Measurements from ENCODE around the gene RHEB. TPM values are rescaled to one million over a fixed set of nuclear protein-coding genes. Genes with fewer than 3 reads are reported as not detected.
A peak's percentile ranks its signal among the peaks of the same experiment; 100 is the strongest.

RHEB gene
- total and polyA plus RNA-seq, 7 donors, result 98.0 to 248 (median 167) TPM

DNA sequence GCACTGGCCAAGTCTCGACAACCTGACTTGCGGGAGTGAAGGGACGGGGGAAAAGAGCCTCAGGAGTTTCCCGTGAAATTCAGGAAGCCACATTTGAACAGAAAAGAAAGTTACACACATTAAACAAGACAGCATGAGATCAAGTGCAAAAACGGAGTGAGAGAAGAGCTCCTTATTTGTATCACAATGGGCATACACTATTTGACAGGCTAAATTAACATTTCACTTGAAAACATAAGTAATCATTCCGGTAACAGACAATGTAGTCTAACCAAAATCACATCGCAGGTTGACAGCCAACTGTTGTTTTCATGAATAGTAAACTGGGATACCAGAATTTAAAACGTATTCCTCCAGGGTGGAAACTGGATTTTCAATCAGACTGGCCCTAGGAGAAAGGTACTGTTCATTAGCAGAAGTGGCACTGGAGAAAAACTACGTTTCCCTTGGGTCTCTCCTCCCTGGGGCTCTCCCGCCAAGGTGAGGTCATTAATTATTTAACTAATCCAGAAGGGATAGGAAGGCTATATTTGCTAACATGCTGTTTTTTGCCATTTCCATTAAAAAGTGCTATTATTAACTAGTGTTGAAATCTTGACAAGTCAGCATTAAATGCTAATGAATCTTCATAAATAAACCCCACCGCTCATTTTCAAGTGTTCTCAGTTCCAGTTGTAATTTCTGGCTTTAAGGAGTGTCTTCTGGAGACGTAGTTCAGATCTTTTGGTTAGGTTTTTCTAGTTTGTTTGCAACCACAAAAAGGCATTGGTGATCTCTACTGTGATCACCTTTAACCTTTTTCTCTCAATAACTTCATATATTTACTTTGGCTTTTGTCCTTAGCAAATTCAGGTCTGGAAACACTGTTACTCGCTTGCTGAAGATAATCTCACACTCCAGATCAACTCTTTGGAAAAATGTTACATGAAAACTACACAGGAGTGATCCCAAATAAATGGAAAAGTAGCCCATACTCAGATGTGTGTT is 25.1 kb downstream of the RHEB start:
- DNase-seq (no peak), ATAC-seq (no peak)
- TF ChIP-seq, protein P1, sequence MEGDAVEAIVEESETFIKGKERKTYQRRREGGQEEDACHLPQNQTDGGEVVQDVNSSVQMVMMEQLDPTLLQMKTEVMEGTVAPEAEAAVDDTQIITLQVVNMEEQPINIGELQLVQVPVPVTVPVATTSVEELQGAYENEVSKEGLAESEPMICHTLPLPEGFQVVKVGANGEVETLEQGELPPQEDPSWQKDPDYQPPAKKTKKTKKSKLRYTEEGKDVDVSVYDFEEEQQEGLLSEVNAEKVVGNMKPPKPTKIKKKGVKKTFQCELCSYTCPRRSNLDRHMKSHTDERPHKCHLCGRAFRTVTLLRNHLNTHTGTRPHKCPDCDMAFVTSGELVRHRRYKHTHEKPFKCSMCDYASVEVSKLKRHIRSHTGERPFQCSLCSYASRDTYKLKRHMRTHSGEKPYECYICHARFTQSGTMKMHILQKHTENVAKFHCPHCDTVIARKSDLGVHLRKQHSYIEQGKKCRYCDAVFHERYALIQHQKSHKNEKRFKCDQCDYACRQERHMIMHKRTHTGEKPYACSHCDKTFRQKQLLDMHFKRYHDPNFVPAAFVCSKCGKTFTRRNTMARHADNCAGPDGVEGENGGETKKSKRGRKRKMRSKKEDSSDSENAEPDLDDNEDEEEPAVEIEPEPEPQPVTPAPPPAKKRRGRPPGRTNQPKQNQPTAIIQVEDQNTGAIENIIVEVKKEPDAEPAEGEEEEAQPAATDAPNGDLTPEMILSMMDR (IDR thresholded peaks at IDR 0.05), result no peak
- H3K36me3 ChIP-seq (ENCODE audit: insufficient read depth in 1 of 2, low read depth in 1 of 2), result peaks cover 5 to 14% of the 10 kb centered on the region in 2 donors
- H3K27me3 ChIP-seq (ENCODE audit: insufficient read depth in 3 of 3, low read length in 2 of 3), result no peaks in the 10 kb centered on the region
- no peaks in the 10 kb centered on the region for H3K9me3 ChIP-seq
- no peak overlapping the region for H3K27ac ChIP-seq
- peaks cover 73% of the 10 kb centered on the region for H3K4me1 ChIP-seq
- 56 to 70% (median 63%) methylated on average over 13 of the region's 13 CpGs for WGBS, 3 donors
- intact Hi-C loops (cut with DNase I), result no loop called here
- no peak overlapping the region for H3K4me3 ChIP-seq

DNA sequence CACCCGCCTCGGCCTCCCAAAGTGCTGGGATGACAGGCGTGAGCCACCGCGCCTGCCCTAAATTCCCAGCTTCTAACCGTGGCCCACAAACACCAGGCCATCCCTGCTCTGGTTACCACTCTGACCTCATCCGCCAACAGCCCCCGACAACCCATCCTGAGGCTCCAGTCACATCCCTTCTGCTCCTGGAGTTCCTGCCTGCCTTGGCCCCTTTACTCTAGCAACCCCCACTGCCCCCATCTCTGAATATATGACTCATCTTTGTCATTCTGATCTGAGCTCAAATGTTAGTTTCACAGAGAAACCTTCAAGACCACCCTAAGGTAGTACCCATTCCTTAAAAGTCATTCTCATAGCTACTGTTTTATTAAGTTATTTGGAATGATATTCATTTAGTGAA is 26.6 kb downstream of the RHEB start:
- WGBS, 3 donors, result 83 to 91% (median 89%) methylated on average over 8 of the region's 8 CpGs
- peaks cover 5 to 29% of the 10 kb centered on the region in 2 donors for H3K36me3 ChIP-seq (ENCODE audit: insufficient read depth in 1 of 2, low read depth in 1 of 2)
- ATAC-seq (peak; percentile 28 to 53 (median 32)), DNase-seq (no peak)
- H3K4me1 ChIP-seq, result peaks cover 61% of the 10 kb centered on the region
- intact Hi-C loops (cut with DNase I), result no loop called here
- no peak overlapping the region for H3K4me3 ChIP-seq
- no peaks in the 10 kb centered on the region for H3K9me3 ChIP-seq
- TF ChIP-seq, protein P1 (IDR thresholded peaks at IDR 0.05), result no peak
- H3K27me3 ChIP-seq (ENCODE audit: insufficient read depth in 3 of 3, low read length in 2 of 3), result no peaks in the 10 kb centered on the region
- H3K27ac ChIP-seq, result no peak overlapping the region

DNA sequence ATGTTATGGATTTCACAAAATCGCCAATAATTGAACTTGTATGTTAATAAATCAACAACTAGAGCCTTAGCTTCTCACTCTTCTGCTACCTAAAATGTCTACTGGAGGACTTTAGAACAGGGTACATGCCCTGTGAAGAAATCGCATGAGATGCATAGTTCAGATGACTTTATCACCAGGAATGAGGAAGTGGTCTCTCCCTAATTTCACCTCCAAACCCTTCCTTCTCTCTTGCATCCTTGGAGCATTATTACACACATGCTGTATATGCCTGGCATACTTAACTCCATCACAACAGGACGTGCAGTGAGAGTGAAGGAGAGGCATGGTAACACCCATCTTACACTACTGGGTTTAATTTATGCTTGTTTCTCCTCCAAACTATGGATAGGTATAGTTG is 27.8 kb downstream of the RHEB start:
- Histone ChIP-seq H3K4me1 (peaks cover 49% of the 10 kb centered on the region), H3K4me3 (no peak overlapping the region), H3K27ac (no peak overlapping the region), H3K36me3 (ENCODE audit: insufficient read depth in 1 of 2, low read depth in 1 of 2) (peaks cover 5 to 40% of the 10 kb centered on the region in 2 donors), H3K27me3 (ENCODE audit: insufficient read depth in 3 of 3, low read length in 2 of 3) (no peaks in the 10 kb centered on the region), H3K9me3 (no peaks in the 10 kb centered on the region)
- peak in 3 of 4 donors; percentile 15 to 33 (median 30) for ATAC-seq
- 95 to 98% (median 95%) methylated on average over 3 of the region's 3 CpGs for WGBS, 3 donors
- intact Hi-C loops (cut with DNase I), result no loop called here
- TF ChIP-seq, protein P1 (IDR thresholded peaks at IDR 0.05), result no peak
- DNase-seq, result no peak

DNA sequence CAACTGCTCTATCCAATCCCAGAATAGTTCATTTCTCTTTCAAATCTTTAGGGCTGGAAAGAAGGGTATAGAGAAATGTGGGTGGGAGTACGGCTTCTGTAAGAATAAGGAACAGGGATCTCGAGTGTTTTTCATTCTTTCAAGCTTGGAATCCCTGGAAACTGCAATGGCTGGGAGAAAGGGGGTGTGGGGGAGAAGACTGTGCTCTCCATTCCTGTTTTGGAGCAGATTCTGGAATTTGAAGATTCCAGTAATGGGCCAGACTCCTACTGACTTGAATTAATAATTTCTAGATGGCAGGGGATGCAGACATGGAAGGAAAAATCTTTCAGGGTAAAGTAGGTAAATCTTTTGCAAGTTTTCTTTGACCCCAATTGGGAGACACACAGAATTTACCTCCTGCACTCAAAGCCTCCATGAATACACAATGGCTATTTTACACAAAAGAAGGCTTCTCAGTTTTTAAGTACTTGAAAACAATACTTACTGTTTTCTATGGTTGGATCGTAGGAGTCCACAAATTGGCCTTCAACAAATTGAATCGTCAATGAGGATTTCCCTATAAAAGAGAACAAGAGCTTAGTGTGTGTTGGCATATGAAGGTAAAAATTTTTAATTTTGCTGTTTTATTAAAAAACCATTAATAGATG is 29.1 kb downstream of the RHEB start:
- Histone ChIP-seq H3K4me3 (no peak overlapping the region), H3K27ac (no peak overlapping the region), H3K27me3 (ENCODE audit: insufficient read depth in 3 of 3, low read length in 2 of 3) (no peaks in the 10 kb centered on the region), H3K4me1 (peaks cover 46% of the 10 kb centered on the region), H3K9me3 (no peaks in the 10 kb centered on the region), H3K36me3 (ENCODE audit: insufficient read depth in 1 of 2, low read depth in 1 of 2) (peaks cover 5 to 53% of the 10 kb centered on the region in 2 donors)
- TF ChIP-seq, protein P1 (IDR thresholded peaks at IDR 0.05), result no peak
- intact Hi-C loops (cut with DNase I), result no loop called here
- ATAC-seq (no peak), DNase-seq (no peak)
- 84 to 92% (median 88%) methylated on average over 4 of the region's 4 CpGs for WGBS, 3 donors
